ENCODE data around the gene PTOV1.

DNA sequence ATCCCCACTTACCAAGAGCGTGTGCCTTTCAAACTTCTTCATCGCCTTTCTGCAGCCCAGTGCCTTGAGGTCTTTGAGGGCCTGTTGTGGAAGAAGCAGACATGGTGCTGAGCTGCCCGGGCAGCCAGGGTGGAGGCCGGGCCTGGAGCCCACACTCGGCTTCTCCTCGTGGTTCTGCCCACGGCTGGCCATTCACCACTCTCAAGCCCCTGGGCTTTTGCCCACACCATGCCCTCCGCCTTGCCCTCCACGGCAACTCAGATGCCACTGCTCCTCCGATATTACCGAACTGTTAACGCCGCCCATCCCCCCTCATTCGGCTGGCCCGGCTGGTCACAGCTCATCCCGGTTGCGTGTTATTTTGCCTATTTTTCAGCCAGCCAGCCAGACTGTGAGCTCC, 40.4 kb downstream of the PTOV1 start:
- TF ChIP-seq, protein P1, sequence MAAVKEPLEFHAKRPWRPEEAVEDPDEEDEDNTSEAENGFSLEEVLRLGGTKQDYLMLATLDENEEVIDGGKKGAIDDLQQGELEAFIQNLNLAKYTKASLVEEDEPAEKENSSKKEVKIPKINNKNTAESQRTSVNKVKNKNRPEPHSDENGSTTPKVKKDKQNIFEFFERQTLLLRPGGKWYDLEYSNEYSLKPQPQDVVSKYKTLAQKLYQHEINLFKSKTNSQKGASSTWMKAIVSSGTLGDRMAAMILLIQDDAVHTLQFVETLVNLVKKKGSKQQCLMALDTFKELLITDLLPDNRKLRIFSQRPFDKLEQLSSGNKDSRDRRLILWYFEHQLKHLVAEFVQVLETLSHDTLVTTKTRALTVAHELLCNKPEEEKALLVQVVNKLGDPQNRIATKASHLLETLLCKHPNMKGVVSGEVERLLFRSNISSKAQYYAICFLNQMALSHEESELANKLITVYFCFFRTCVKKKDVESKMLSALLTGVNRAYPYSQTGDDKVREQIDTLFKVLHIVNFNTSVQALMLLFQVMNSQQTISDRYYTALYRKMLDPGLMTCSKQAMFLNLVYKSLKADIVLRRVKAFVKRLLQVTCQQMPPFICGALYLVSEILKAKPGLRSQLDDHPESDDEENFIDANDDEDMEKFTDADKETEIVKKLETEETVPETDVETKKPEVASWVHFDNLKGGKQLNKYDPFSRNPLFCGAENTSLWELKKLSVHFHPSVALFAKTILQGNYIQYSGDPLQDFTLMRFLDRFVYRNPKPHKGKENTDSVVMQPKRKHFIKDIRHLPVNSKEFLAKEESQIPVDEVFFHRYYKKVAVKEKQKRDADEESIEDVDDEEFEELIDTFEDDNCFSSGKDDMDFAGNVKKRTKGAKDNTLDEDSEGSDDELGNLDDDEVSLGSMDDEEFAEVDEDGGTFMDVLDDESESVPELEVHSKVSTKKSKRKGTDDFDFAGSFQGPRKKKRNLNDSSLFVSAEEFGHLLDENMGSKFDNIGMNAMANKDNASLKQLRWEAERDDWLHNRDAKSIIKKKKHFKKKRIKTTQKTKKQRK (IDR thresholded peaks at IDR 0.05; ENCODE audit: low read length) = no peak
- TF ChIP-seq, protein P2, sequence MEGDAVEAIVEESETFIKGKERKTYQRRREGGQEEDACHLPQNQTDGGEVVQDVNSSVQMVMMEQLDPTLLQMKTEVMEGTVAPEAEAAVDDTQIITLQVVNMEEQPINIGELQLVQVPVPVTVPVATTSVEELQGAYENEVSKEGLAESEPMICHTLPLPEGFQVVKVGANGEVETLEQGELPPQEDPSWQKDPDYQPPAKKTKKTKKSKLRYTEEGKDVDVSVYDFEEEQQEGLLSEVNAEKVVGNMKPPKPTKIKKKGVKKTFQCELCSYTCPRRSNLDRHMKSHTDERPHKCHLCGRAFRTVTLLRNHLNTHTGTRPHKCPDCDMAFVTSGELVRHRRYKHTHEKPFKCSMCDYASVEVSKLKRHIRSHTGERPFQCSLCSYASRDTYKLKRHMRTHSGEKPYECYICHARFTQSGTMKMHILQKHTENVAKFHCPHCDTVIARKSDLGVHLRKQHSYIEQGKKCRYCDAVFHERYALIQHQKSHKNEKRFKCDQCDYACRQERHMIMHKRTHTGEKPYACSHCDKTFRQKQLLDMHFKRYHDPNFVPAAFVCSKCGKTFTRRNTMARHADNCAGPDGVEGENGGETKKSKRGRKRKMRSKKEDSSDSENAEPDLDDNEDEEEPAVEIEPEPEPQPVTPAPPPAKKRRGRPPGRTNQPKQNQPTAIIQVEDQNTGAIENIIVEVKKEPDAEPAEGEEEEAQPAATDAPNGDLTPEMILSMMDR (CRISPR knock-in tag; IDR thresholded peaks at IDR 0.05) = no peak
- TF ChIP-seq THAP11 (CRISPR knock-in tag; IDR thresholded peaks at IDR 0.05) (no peak), FLYWCH1 (CRISPR knock-in tag; IDR thresholded peaks at IDR 0.05) (no peak), ZNF335 (CRISPR knock-in tag; IDR thresholded peaks at IDR 0.05) (no peak), ZKSCAN8 (CRISPR knock-in tag; IDR thresholded peaks at IDR 0.05; ENCODE audit: borderline replicate concordance) (no peak), TCF12 (IDR thresholded peaks at IDR 0.05) (no peak), TCF12 (CRISPR knock-in tag; IDR thresholded peaks at IDR 0.05) (no peak), KAT7 (CRISPR knock-in tag; IDR thresholded peaks at IDR 0.05; ENCODE audit: borderline replicate concordance) (no peak), SIN3A (IDR thresholded peaks at IDR 0.05; ENCODE audit: borderline replicate concordance, low read depth, low read length) (no peak), ZNF138 (CRISPR knock-in tag; IDR thresholded peaks at IDR 0.05; ENCODE audit: low read depth) (no peak)

All from HepG2 (cell line).